ENCODE measurements around the gene DYNLT4.

GRCh38 chr1:44803062-44803311 lies 4.2 kb downstream of the DYNLT4 start:
- TF ChIP-seq CTCF (IDR thresholded peaks at IDR 0.05; ENCODE audit: insufficient read depth, low read length, poor library complexity, severe bottlenecking) (no peak), EZH2phosphoT487 (conservative IDR thresholded peaks at IDR 0.05; ENCODE audit: low read length) (no peak)
